WERI-Rb-1 (cell line): ENCODE measurements around the gene UGGT2.

Source experiments
- DNase-seq: peaks from one replicate; pipeline ENCODE4 v3.0.0-alpha.2; 2020
- H3K27ac ChIP-seq: fragments of 250-450 bp; sonication (Bioruptor Pico); 2 replicates; pipeline ENCODE4 v1.5.1; 2020; ENCODE audit warnings: mild to moderate bottlenecking, moderate library complexity
- H3K27me3 ChIP-seq: fragments of 250-450 bp; sonication (Bioruptor Pico); 2 replicates; pipeline ENCODE4 v1.5.1; 2021; ENCODE audit warnings: mild to moderate bottlenecking, low read depth, moderate library complexity; ENCODE audit not compliant: insufficient read depth, severe bottlenecking
- H3K36me3 ChIP-seq: fragments of 250-450 bp; sonication (Bioruptor Pico); 2 replicates; pipeline ENCODE4 v1.5.1; 2020; ENCODE audit warnings: mild to moderate bottlenecking, moderate library complexity
- H3K4me3 ChIP-seq: 2 replicates; pipeline ENCODE4 v1.5.1; 2011; ENCODE audit warnings: low read depth, mild to moderate bottlenecking, control low read depth, low read length
- H3K9me3 ChIP-seq: fragments of 250-450 bp; sonication (Bioruptor Pico); 2 replicates; pipeline ENCODE4 v1.5.1; 2021; ENCODE audit warnings: mild to moderate bottlenecking, moderate library complexity; ENCODE audit not compliant: severe bottlenecking
- CTCF ChIP-seq: IDR thresholded peaks from 2 replicates; pipeline ENCODE4 v1.5.1; 2011; ENCODE audit warnings: low read depth, mild to moderate bottlenecking, control low read depth, inconsistent platforms, low read length

Gene UGGT2

DNA sequence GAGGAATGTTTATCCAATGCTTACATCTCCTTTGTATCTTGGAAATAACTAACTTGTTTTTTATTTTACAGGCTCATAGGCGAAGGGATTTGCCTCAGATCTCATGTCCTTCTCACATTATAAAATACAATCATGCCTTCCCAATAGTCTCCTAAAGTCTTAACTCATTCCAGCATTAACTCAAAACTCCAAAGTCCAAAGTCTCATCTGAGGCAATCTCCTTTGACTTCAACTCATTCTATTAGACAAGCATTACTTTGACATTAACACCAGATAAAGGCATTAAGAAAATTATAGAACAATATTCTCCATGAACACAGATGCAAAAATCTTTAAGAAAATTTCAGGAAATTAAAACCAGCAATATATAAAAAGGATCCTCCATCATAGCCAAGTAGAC lies 238.7 kb downstream of the UGGT2 start:
- Histone ChIP-seq H3K27me3 (no peaks in the 10 kb centered on the region), H3K36me3 (no peaks in the 10 kb centered on the region; the same call in 1 of the 2 replicates), H3K4me3 (no peak overlapping the region), H3K27ac (no peak overlapping the region), H3K9me3 (peaks cover 6% of the 10 kb centered on the region)
- DNase-seq, result no peak
- no peak for TF ChIP-seq CTCF

GRCh38 chr13:95813139-95813538 lies 240.1 kb downstream of the UGGT2 start:
- DNase-seq, result no peak
- Histone ChIP-seq H3K27ac (no peak overlapping the region), H3K9me3 (peaks cover 7% of the 10 kb centered on the region), H3K36me3 (no peaks in the 10 kb centered on the region; the same call in 1 of the 2 replicates), H3K27me3 (no peaks in the 10 kb centered on the region), H3K4me3 (no peak overlapping the region)
- TF ChIP-seq CTCF, result no peak

DNA sequence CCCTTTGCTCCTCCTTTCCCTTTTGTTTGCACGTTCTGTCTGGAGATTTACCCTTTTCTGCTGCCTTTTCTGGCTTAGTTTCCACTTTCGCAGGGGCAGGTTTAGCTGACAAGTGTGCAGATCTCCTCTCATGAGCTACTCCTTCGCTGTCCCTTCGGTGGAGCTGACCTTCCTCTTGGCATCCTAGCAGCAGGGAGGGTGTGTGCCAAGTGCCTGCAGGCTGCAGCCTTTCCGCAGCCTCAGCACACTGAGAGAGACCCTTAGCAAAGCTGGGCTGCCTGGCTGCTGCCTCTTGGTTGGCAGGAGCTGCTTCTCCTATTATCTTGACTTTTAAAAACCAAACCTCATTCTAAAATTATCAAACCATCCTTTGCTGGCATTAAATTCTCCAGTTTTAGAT lies 243.8 kb downstream of the UGGT2 start:
- Histone ChIP-seq H3K4me3 (no peak overlapping the region), H3K27ac (no peak overlapping the region), H3K9me3 (peaks cover 7% of the 10 kb centered on the region), H3K36me3 (no peaks in the 10 kb centered on the region; the same call in 1 of the 2 replicates), H3K27me3 (no peaks in the 10 kb centered on the region)
- no peak for DNase-seq
- TF ChIP-seq CTCF, result no peak

GRCh38 chr13:95805921-95806320 lies 247.3 kb downstream of the UGGT2 start:
- TF ChIP-seq CTCF, result no peak

DNA sequence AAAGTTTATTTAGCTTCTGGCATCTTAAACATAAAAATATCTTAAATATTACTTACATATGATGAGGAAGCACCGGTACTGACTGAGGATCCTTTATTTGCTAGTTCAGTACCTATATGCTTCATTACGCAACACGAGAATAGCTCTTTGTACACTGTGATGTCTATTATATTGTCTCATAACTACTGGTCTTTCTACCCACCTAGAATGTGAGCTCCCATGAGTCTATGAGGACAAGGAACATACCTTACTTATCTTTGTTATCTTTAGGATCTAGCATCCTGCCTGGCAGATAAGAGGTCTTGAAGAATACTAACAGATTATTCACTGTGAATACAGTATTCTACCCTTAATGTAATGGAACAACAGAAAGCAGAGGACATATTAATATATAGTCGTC lies 251.4 kb downstream of the UGGT2 start:
- TF ChIP-seq CTCF, result no peak
- Histone ChIP-seq H3K36me3 (no peaks in the 10 kb centered on the region; the same call in 1 of the 2 replicates), H3K4me3 (no peak overlapping the region), H3K9me3 (no peaks in the 10 kb centered on the region), H3K27ac (no peak overlapping the region), H3K27me3 (no peaks in the 10 kb centered on the region)
- DNase-seq, result no peak

More at GRCh38 chr13:95805921-95806320, 247.3 kb downstream of the UGGT2 start:
- H3K4me3 ChIP-seq, result no peak overlapping the region
- H3K27ac ChIP-seq, result no peak overlapping the region
- no peaks in the 10 kb centered on the region for H3K27me3 ChIP-seq
- DNase-seq, result no peak
- H3K9me3 ChIP-seq, result peaks cover 7% of the 10 kb centered on the region
- no peaks in the 10 kb centered on the region; the same call in 1 of the 2 replicates for H3K36me3 ChIP-seq

GRCh38 chr13:95800436-95800835 lies 252.8 kb downstream of the UGGT2 start:
- no peak for TF ChIP-seq CTCF
- Histone ChIP-seq H3K27me3 (no peaks in the 10 kb centered on the region), H3K27ac (no peak overlapping the region), H3K4me3 (no peak overlapping the region), H3K36me3 (no peaks in the 10 kb centered on the region; the same call in 1 of the 2 replicates), H3K9me3 (no peaks in the 10 kb centered on the region)
- DNase-seq, result no peak
